GM23248 (cell line): ENCODE data around the gene CBX1. TPM values are rescaled to one million over a fixed set of nuclear protein-coding genes. Genes with fewer than 3 reads are reported as not detected.
"Not testable (repeated sequence)": the region's sequence is repeated elsewhere in the genome, so short reads cannot be mapped to it uniquely, and the experiment has no call there.

ENCODE experiments used
- DNase-seq: peaks from one replicate; pipeline ENCODE4 v3.0.0-alpha.2; 2015
- H2AFZ ChIP-seq: fragments of 200-600 bp; sonication (generic); 2 replicates; pipeline ENCODE4 v1.6.1; 2016; ENCODE audit warnings: antibody characterized with exemption
- H3F3A ChIP-seq: fragments of 200-600 bp; sonication (generic); 2 replicates; pipeline ENCODE4 v1.6.1; 2016; ENCODE audit warnings: mild to moderate bottlenecking, antibody characterized with exemption, mixed run types; ENCODE audit not compliant: insufficient read depth
- H3K27ac ChIP-seq: fragments of 200-600 bp; sonication (generic); 2 replicates; pipeline ENCODE4 v1.5.1; 2016; ENCODE audit warnings: mild to moderate bottlenecking
- H3K27me3 ChIP-seq: fragments of 200-600 bp; sonication (generic); replicated peaks from 2 replicates; pipeline ENCODE4 v1.6.1; 2016; ENCODE audit warnings: mild to moderate bottlenecking; ENCODE audit not compliant: insufficient read depth
- H3K36me3 ChIP-seq: fragments of 200-600 bp; sonication (generic); 2 replicates; pipeline ENCODE4 v1.6.1; 2016; ENCODE audit warnings: low read depth, mild to moderate bottlenecking
- H3K4me1 ChIP-seq: fragments of 200-600 bp; sonication (generic); 2 replicates; pipeline ENCODE4 v1.6.1; 2016; ENCODE audit warnings: mild to moderate bottlenecking; ENCODE audit not compliant: insufficient read depth
- H3K4me2 ChIP-seq: fragments of 200-600 bp; sonication (generic); one replicate; pipeline ENCODE4 v1.6.1; 2016; ENCODE audit warnings: mild to moderate bottlenecking; ENCODE audit not compliant: unreplicated experiment
- H3K4me3 ChIP-seq: fragments of 200-600 bp; sonication (generic); 2 replicates; pipeline ENCODE4 v1.5.1; 2016; ENCODE audit warnings: mild to moderate bottlenecking
- H3K79me2 ChIP-seq: fragments of 200-600 bp; sonication (generic); 2 replicates; pipeline ENCODE4 v1.6.1; 2016; ENCODE audit warnings: mild to moderate bottlenecking; ENCODE audit not compliant: insufficient read depth
- H3K9ac ChIP-seq: fragments of 200-600 bp; sonication (generic); 2 replicates; pipeline ENCODE4 v1.6.1; 2016; ENCODE audit warnings: mild to moderate bottlenecking
- H3K9me2 ChIP-seq: fragments of 200-600 bp; sonication (generic); 2 replicates; pipeline ENCODE4 v1.6.1; 2016; ENCODE audit warnings: mixed run types, mild to moderate bottlenecking, moderate library complexity; ENCODE audit not compliant: insufficient read depth
- H3K9me3 ChIP-seq: fragments of 200-600 bp; sonication (generic); one replicate; pipeline ENCODE4 v1.6.1; 2017; ENCODE audit warnings: low read depth
- H4K20me1 ChIP-seq: fragments of 200-600 bp; sonication (generic); 2 replicates; pipeline ENCODE4 v1.6.0; 2016; ENCODE audit not compliant: insufficient read depth
- EZH2 ChIP-seq: fragments of 200-600 bp; sonication (generic); IDR thresholded peaks from 2 replicates; pipeline ENCODE4 v1.6.1; 2018; ENCODE audit warnings: antibody characterized with exemption, mild to moderate bottlenecking; ENCODE audit not compliant: insufficient read depth, poor library complexity, severe bottlenecking
- EZH2phosphoT487 ChIP-seq: fragments of 200-600 bp; sonication (generic); IDR thresholded peaks from 2 replicates; pipeline ENCODE4 v1.6.1; 2018; ENCODE audit warnings: antibody characterized with exemption, moderate library complexity, mild to moderate bottlenecking, low read depth; ENCODE audit not compliant: insufficient read depth
- WGBS, 2 experiments: methylation state at CpG; one replicate each; pipeline ENCODE4 v1.1.6; 2015 to 2017; ENCODE audit warnings: low lambda C conversion rate in 2 of 2, low coverage in 1 of 2; ENCODE audit errors: missing lambda C conversion rate in 2 of 2; 5-methylcytosine and 5-hydroxymethylcytosine counted together
- in situ Hi-C: fragments of 300-500 bp; cut with MboI; formaldehyde crosslinking; loops from 2 replicates; pipeline ENCODE4 v1.15.0; 2020
- polyA plus RNA-seq: library from polyadenylated mRNA; unstranded; fragments of >200 nt; fragmentation: Nextera tagmentation; extraction: Ambion mirVana; gene quantifications from 2 replicates; pipeline ENCODE4 v1.2.1, GENCODE V29; 2016
- total RNA-seq: library from RNA; depleted of rRNA; stranded (reverse); fragments of >200 nt; shearing (Covaris generic); gene quantifications from 2 replicates; pipeline ENCODE4 v1.2.3, GENCODE V29; 2014

The CBX1 gene
- total and polyA plus RNA-seq, 2 experiments from 2014 or later, result 40.0 to 53.6 TPM

DNA sequence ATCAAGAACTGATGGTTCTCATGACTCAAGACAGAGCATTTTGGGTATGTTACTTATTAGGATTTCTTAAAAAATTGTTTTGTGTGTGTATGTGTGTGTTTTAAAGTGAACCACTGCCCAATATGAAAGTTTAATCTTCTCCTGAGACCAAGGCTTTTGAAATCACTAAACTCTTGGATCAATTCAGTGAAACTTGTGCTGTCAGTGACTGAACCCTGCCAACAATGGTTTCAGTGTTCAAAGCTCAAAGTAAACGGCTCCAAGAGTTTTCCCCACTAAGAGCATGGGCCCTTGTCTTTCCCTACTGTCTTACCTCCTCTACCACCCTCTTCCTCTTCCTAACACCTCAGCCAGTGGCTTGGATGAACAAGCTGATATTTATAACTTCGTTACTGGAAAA is 31.1 kb downstream of the CBX1 start:
- H3K4me3 ChIP-seq, result no peak overlapping the region
- H3K4me1 ChIP-seq, result peaks cover 52% of the 10 kb centered on the region
- no peak overlapping the region for H3K9ac ChIP-seq
- no peak for DNase-seq
- no peaks in the 10 kb centered on the region for H4K20me1 ChIP-seq
- H3K4me2 ChIP-seq, result no peak overlapping the region
- no peaks in the 10 kb centered on the region for H3K27me3 ChIP-seq
- H3K27ac ChIP-seq, result 0 out of 2 replicates have a peak overlapping the region, but pooled peaks have one; percentile 73
- no peak for TF ChIP-seq EZH2phosphoT487
- no peak for TF ChIP-seq EZH2
- in situ Hi-C loops, result loop anchor here (5.0 kb wide), 1 partner anchor 43 kb away; no protein-coding TSS in a partner anchor
- WGBS, 2 experiments, result 14 to 33% methylated on average over 2 of the region's 2 CpGs
- H2AFZ ChIP-seq, result no peak overlapping the region
- H3F3A ChIP-seq, result peaks cover 71% of the 10 kb centered on the region
- H3K9me2 ChIP-seq, result no peaks in the 10 kb centered on the region
- peaks cover 32% of the 10 kb centered on the region for H3K79me2 ChIP-seq
- H3K36me3 ChIP-seq, result peaks cover 34% of the 10 kb centered on the region
- no peaks in the 10 kb centered on the region for H3K9me3 ChIP-seq

DNA sequence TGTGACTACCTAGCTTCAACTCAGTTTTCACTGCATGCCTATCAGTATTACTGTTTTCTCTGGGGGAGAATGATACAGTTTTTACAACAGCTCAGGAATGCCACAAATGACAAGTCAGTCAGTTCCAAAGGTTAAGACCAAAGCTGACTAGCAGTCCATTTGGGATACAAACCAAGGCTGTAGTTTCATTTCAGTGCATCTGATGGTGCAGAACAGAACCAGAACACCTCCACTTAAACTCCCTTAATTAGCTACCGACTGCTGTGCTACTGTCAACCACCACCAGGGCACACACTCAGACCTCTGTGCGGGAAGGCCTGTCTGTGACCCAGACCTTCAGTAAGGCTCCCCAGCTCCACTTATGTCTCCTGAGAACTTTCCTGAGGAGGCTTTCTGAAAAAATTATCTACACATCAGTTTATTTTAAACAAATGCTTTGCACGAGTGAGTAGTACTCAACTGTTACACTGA is 32.8 kb downstream of the CBX1 start:
- H3K79me2 ChIP-seq, result peaks cover 25% of the 10 kb centered on the region
- no peaks in the 10 kb centered on the region for H3K9me2 ChIP-seq
- TF ChIP-seq EZH2phosphoT487, result no peak
- DNase-seq, result peak; percentile 85
- H3K27ac ChIP-seq, result peak overlapping the region; percentile 73
- H3K36me3 ChIP-seq, result peaks cover 30% of the 10 kb centered on the region
- no peaks in the 10 kb centered on the region for H3K9me3 ChIP-seq
- H3K27me3 ChIP-seq, result no peaks in the 10 kb centered on the region
- 0 out of 2 replicates have a peak overlapping the region, but pooled peaks have one; percentile 17 for H3K4me3 ChIP-seq
- H3K4me1 ChIP-seq, result peaks cover 49% of the 10 kb centered on the region
- H3K9ac ChIP-seq, result peak overlapping the region; percentile 34; the same call in 1 of the 2 replicates
- in situ Hi-C loops, result no loop called here
- no peaks in the 10 kb centered on the region for H4K20me1 ChIP-seq
- H3K4me2 ChIP-seq, result peak overlapping the region; percentile 64
- 68 to 81% methylated on average over 3 of the region's 3 CpGs for WGBS, 2 experiments
- H2AFZ ChIP-seq, result no peak overlapping the region
- peaks cover 68% of the 10 kb centered on the region for H3F3A ChIP-seq

DNA sequence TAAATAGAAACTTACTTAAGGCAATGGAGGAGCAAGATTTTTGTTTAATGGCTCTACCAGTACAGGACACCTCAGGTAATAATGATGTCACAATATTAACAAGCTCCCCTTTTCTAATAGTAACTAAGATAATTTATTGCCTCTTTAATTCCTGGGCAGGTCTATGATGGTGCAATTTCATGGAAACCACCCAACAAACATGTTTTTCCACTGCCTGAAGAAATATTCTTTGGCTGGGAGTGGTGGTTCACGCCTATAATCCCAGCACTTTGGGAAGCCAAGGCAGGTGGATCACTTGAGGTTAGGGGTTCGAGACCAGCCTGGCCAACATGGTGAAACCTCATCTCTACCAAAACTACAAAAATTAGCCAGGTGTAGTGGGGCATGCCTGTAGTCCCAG is 33.5 kb downstream of the CBX1 start:
- peaks cover 45% of the 10 kb centered on the region for H3K4me1 ChIP-seq
- in situ Hi-C loops, H3K9me3 ChIP-seq, H3K9me2 ChIP-seq, H2AFZ ChIP-seq, H4K20me1 ChIP-seq, H3K27me3 ChIP-seq: not testable (repeated sequence)
- peaks cover 29% of the 10 kb centered on the region for H3K36me3 ChIP-seq
- H3K4me3 ChIP-seq, result 0 out of 2 replicates have a peak overlapping the region, but pooled peaks have one; percentile 7
- DNase-seq, result peak; percentile 45
- H3K4me2 ChIP-seq, result peak overlapping the region; percentile 64
- WGBS, 2 experiments, result 71 to 87% methylated on average over 2 of the region's 2 CpGs
- H3K9ac ChIP-seq, result peak overlapping the region; percentile 34; the same call in 1 of the 2 replicates
- peaks cover 19% of the 10 kb centered on the region for H3K79me2 ChIP-seq
- H3K27ac ChIP-seq, result peak overlapping the region; percentile 73
- peaks cover 68% of the 10 kb centered on the region for H3F3A ChIP-seq

DNA sequence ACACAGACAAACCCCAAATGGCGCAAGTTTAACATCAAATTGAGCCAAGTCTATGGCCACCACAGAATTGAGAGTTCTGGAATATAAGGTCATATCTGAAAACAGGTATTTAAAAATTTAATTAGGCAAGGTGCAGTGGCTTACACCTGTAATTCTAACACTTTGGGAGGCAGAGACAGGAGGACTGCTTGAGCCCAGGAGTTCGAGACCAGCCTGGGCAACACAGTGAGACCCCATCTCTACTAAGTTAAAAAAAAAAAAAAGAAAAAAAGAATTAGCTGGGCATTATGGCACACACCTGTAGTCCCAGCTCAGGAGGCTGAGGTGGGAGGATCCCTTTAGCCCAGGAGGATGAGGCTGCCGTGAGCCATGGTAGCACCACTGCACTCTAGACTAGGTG is 34.0 kb downstream of the CBX1 start:
- no peak for TF ChIP-seq EZH2
- TF ChIP-seq EZH2phosphoT487, result no peak
- Histone ChIP-seq H3F3A (peaks cover 71% of the 10 kb centered on the region), H3K9me3 (no peaks in the 10 kb centered on the region), H3K36me3 (peaks cover 35% of the 10 kb centered on the region), H4K20me1 (no peaks in the 10 kb centered on the region), H3K4me2 (no peak overlapping the region), H3K9me2 (no peaks in the 10 kb centered on the region), H3K9ac (no peak overlapping the region), H3K27me3 (no peaks in the 10 kb centered on the region), H3K4me1 (peaks cover 45% of the 10 kb centered on the region), H2AFZ (no peak overlapping the region), H3K27ac (peak overlapping the region; percentile 73), H3K79me2 (peaks cover 17% of the 10 kb centered on the region), H3K4me3 (no peak overlapping the region)
- WGBS, 2 experiments, result 95 to 100% methylated on average over 3 of the region's 3 CpGs
- in situ Hi-C loops, result no loop called here
- no peak for DNase-seq

DNA sequence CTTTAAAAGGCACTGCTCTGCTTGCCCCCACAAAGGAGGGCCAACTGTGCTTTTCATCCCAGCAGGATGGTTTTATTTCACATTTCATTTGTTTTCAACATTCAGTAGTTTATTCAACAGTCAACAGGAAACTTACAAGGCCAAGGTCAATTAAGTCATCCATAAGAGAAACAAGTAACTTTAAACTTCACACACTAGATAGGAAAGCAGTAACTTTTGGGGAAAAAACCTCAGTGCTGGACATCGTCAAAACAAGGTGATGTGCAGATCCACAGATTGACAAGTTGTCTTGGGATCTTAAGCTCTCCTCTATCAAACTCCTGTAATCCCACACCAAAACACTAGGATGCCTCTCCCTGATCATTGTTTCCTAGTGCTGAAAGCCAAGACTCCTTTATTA is 34.6 kb downstream of the CBX1 start:
- H3K9me2 ChIP-seq, result no peaks in the 10 kb centered on the region
- H3K4me3 ChIP-seq, result no peak overlapping the region
- H3K9me3 ChIP-seq, result no peaks in the 10 kb centered on the region
- peaks cover 74% of the 10 kb centered on the region for H3F3A ChIP-seq
- no peaks in the 10 kb centered on the region for H4K20me1 ChIP-seq
- peak; percentile 16 for DNase-seq
- in situ Hi-C loops, result no loop called here
- H3K27ac ChIP-seq, result no peak overlapping the region
- H3K36me3 ChIP-seq, result peaks cover 40% of the 10 kb centered on the region
- no peak overlapping the region for H3K4me2 ChIP-seq
- no peak overlapping the region for H2AFZ ChIP-seq
- WGBS, 2 experiments, result 90 to 96% methylated on average over 1 of the region's 1 CpG
- H3K27me3 ChIP-seq, result no peaks in the 10 kb centered on the region
- peaks cover 45% of the 10 kb centered on the region for H3K4me1 ChIP-seq
- TF ChIP-seq EZH2phosphoT487, result no peak
- no peak for TF ChIP-seq EZH2
- no peak overlapping the region for H3K9ac ChIP-seq
- H3K79me2 ChIP-seq, result peaks cover 17% of the 10 kb centered on the region
